Mesenchymal stem cell (in vitro differentiated cells and primary cell): ENCODE results near the gene KRTAP10-3.
A peak's percentile ranks its signal among the peaks of the same experiment; 100 is the strongest.
"Not testable (repeated sequence)": the region's sequence is repeated elsewhere in the genome, so short reads cannot be mapped to it uniquely, and the experiment has no call there.

Experiments
- DNase-seq: peaks from one replicate; pipeline ENCODE4 v3.0.0-alpha.2; 2013
- H2AFZ ChIP-seq: one replicate; pipeline ENCODE4 v1.6.1; 2013; ENCODE audit warnings: low read depth, mild to moderate bottlenecking, control low read depth, inconsistent platforms, low read length, moderate library complexity
- H2AK5ac ChIP-seq: 2 replicates; pipeline ENCODE4 v1.6.1; 2013; ENCODE audit warnings: low read length, moderate library complexity, mild to moderate bottlenecking, inconsistent platforms; ENCODE audit not compliant: severe bottlenecking
- H2BK120ac ChIP-seq: one replicate; pipeline ENCODE4 v1.6.1; 2013; ENCODE audit warnings: low read depth, mild to moderate bottlenecking, inconsistent platforms, low read length, moderate library complexity
- H2BK12ac ChIP-seq, 2 experiments: one replicate each; pipeline ENCODE4 v1.6.1; 2013; ENCODE audit warnings: inconsistent platforms in 2 of 2, low read length in 2 of 2, mild to moderate bottlenecking in 2 of 2, moderate library complexity in 2 of 2, control low read depth in 1 of 2
- H2BK15ac ChIP-seq: one replicate; pipeline ENCODE4 v1.6.1; 2013; ENCODE audit warnings: mild to moderate bottlenecking, low read depth, inconsistent platforms; ENCODE audit not compliant: poor library complexity, severe bottlenecking
- H2BK5ac ChIP-seq: 2 replicates; pipeline ENCODE4 v1.6.1; 2013; ENCODE audit warnings: low read depth, mild to moderate bottlenecking, low read length, control low read depth, inconsistent platforms; ENCODE audit not compliant: poor library complexity, severe bottlenecking
- H3K14ac ChIP-seq, 2 experiments: one replicate each; pipeline ENCODE4 v1.6.1; 2013; ENCODE audit warnings: inconsistent platforms in 2 of 2, low read length in 2 of 2, control low read depth in 1 of 2, mild to moderate bottlenecking in 1 of 2, moderate library complexity in 1 of 2
- H3K18ac ChIP-seq, 2 experiments: one replicate each; pipeline ENCODE4 v1.6.1; 2013; ENCODE audit warnings: inconsistent platforms in 2 of 2, low read length in 2 of 2, control low read depth in 1 of 2, low read depth in 1 of 2, mild to moderate bottlenecking in 1 of 2
- H3K23ac ChIP-seq, 2 experiments: one replicate each; pipeline ENCODE4 v1.6.1; 2013; ENCODE audit warnings: inconsistent platforms in 2 of 2, low read length in 2 of 2, mild to moderate bottlenecking in 2 of 2, moderate library complexity in 2 of 2, control low read depth in 1 of 2
- H3K27ac ChIP-seq: 2 replicates; pipeline ENCODE4 v1.5.1; 2013; ENCODE audit warnings: mild to moderate bottlenecking, moderate library complexity, low read length, control low read depth, inconsistent platforms; ENCODE audit not compliant: poor library complexity, severe bottlenecking
- H3K27me3 ChIP-seq, 2 experiments: 2 replicates each; pipeline versions ENCODE4 v1.6.1 to v1.7.0; 2013; ENCODE audit warnings: low read length in 2 of 2, mild to moderate bottlenecking in 2 of 2, moderate library complexity in 2 of 2, control low read depth in 1 of 2, inconsistent platforms in 1 of 2; ENCODE audit not compliant: control insufficient read depth in 1 of 2, insufficient read depth in 1 of 2
- H3K36me3 ChIP-seq, 2 experiments: 2 replicates each; pipeline versions ENCODE4 v1.6.1 to v1.7.0; 2013; ENCODE audit warnings: low read length in 2 of 2, control low read depth in 1 of 2, inconsistent platforms in 1 of 2, low read depth in 1 of 2, mild to moderate bottlenecking in 1 of 2; ENCODE audit not compliant: insufficient read depth in 2 of 2, control insufficient read depth in 1 of 2
- H3K4ac ChIP-seq, 2 experiments: one replicate each; pipeline ENCODE4 v1.6.1; 2013; ENCODE audit warnings: inconsistent platforms in 2 of 2, low read length in 2 of 2, mild to moderate bottlenecking in 2 of 2, moderate library complexity in 2 of 2, control low read depth in 1 of 2, low read depth in 1 of 2
- H3K4me1 ChIP-seq: 2 replicates; pipeline ENCODE4 v1.6.1; 2013; ENCODE audit warnings: low read depth, low read length, control low read depth; ENCODE audit not compliant: control insufficient read depth, insufficient read depth
- H3K4me2 ChIP-seq: 2 replicates; pipeline ENCODE4 v1.6.1; 2013; ENCODE audit warnings: low read length, mild to moderate bottlenecking, inconsistent platforms; ENCODE audit not compliant: poor library complexity, severe bottlenecking
- H3K4me3 ChIP-seq, 2 experiments: 2 replicates each; pipeline versions ENCODE4 v1.5.1 to v1.7.0; 2013; ENCODE audit warnings: low read length in 2 of 2, mild to moderate bottlenecking in 2 of 2, control low read depth in 1 of 2, low read depth in 1 of 2; ENCODE audit not compliant: insufficient read depth in 1 of 2
- H3K79me1 ChIP-seq: replicated peaks from 2 replicates; pipeline ENCODE4 v1.6.1; 2013; ENCODE audit warnings: mild to moderate bottlenecking, control low read depth, low read length, inconsistent platforms; ENCODE audit not compliant: poor library complexity, severe bottlenecking
- H3K9ac ChIP-seq: 2 replicates; pipeline ENCODE4 v1.7.0; 2013; ENCODE audit warnings: mild to moderate bottlenecking, low read length, moderate library complexity
- H3K9me3 ChIP-seq: 2 replicates; pipeline ENCODE4 v1.7.0; 2013; ENCODE audit warnings: mild to moderate bottlenecking, low read length; ENCODE audit not compliant: control insufficient read depth
- H4K8ac ChIP-seq: one replicate; pipeline ENCODE4 v1.6.1; 2013; ENCODE audit warnings: inconsistent platforms, mild to moderate bottlenecking, low read length, moderate library complexity
- H4K91ac ChIP-seq: one replicate; pipeline ENCODE4 v1.6.1; 2013; ENCODE audit warnings: mild to moderate bottlenecking, low read length, inconsistent platforms
- WGBS: methylation state at CpG from one replicate; pipeline ENCODE4 v1.1.7; 2013; ENCODE audit warnings: mixed read lengths; 5-methylcytosine and 5-hydroxymethylcytosine counted together

KRTAP10-3 gene

DNA sequence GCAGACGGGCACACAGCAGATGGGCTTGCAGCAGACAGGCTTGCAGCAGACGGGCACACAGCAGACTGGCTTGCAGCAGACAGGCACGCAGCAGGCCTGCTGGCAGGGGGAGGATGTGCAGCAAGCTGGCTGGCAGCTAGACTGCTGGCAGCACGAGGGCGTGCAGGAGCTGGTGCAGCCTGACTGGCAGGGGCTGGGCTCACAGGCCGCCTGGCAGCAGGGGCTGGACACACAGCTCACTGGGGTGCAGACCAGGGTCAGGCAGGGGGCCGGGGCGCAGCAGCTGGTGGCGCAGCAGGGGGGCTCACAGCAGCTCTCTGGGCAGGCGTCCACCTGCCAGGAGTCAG, 293 bp downstream of the KRTAP10-3 start:
- not testable (repeated sequence) for H2BK12ac ChIP-seq, H3K23ac ChIP-seq, H2BK5ac ChIP-seq, H2AK5ac ChIP-seq, H2BK15ac ChIP-seq, H3K4me2 ChIP-seq, H3K18ac ChIP-seq, H2BK120ac ChIP-seq, H3K4me1 ChIP-seq, H3K4ac ChIP-seq, H2AFZ ChIP-seq, H4K8ac ChIP-seq, H3K79me1 ChIP-seq, DNase-seq, H3K36me3 ChIP-seq, H3K9ac ChIP-seq, H3K27ac ChIP-seq, H4K91ac ChIP-seq, H3K4me3 ChIP-seq
- Histone ChIP-seq H3K27me3 (peaks cover 9 to 39% of the 10 kb centered on the region in 2 experiments), H3K14ac (peak overlapping the region in 1 of 2 experiments; percentile 62), H3K9me3 (peaks cover 10% of the 10 kb centered on the region)
- 62% methylated on average over 9 of the region's 10 CpGs for WGBS

DNA sequence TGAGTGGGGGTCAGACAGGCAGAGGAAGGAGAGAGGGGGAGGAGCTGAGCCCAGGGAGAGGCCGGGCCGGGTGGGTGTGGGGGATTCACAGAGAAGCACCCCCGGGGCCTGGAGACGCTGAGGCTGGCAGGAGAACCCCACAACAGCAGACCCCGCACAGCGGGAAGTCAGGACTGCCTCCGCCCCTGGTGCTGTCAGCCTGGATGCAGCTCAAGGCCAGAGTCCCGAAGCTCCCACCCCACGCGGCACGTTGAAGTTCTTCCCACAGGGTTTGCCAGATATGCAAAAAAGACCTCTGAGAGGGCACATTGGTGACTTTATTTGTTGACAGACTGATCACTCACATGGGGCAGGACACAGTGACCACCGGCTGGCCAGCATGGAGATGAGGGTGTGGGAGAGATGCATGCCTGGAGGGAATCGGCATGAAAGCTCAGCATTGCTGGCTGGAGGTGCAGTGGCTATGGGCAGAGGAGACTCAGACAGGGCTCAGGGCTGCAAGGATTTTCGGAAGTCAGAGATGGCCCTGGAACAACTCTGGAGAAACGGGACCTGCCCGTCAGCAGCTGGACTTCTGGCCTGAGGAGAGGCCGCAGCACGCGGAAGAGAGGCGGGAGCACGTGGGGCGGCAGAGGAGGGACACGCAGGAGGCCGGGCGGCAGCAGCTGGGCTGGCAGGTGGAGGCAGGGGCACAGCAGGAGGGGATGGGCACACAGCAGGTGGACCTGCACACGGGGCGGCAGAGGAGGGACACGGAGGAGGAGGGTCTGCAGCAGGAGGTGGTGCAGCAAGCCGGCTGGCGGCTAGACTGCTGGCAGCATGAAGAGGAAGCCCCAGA, 885 bp downstream of the KRTAP10-3 start:
- no peaks in the 10 kb centered on the region for H3K36me3 ChIP-seq
- peaks cover 4% of the 10 kb centered on the region for H3K9me3 ChIP-seq
- 69% methylated on average over 30 of the region's 30 CpGs for WGBS
- H3K4ac ChIP-seq: no peak overlapping the region
- H3K27ac ChIP-seq: no peak overlapping the region
- H2AFZ ChIP-seq: no peak overlapping the region
- no peak overlapping the region for H3K4me2 ChIP-seq
- peaks cover 11 to 45% of the 10 kb centered on the region in 2 experiments for H3K27me3 ChIP-seq
- H2AK5ac ChIP-seq: no peak overlapping the region
- H3K9ac ChIP-seq: no peak overlapping the region
- no peak for DNase-seq
- H3K14ac ChIP-seq: peak overlapping the region in 1 of 2 experiments; percentile 62
- H3K18ac ChIP-seq: no peak overlapping the region
- H2BK15ac ChIP-seq: no peak overlapping the region
- no peak overlapping the region for H2BK120ac ChIP-seq
- H3K79me1 ChIP-seq: no peaks in the 10 kb centered on the region
- H3K23ac ChIP-seq: no peak overlapping the region
- peaks cover 2% of the 10 kb centered on the region for H3K4me1 ChIP-seq
- no peak overlapping the region for H4K8ac ChIP-seq
- H2BK5ac ChIP-seq: no peak overlapping the region
- H4K91ac ChIP-seq: no peak overlapping the region
- no peak overlapping the region for H3K4me3 ChIP-seq
- H2BK12ac ChIP-seq: no peak overlapping the region

DNA sequence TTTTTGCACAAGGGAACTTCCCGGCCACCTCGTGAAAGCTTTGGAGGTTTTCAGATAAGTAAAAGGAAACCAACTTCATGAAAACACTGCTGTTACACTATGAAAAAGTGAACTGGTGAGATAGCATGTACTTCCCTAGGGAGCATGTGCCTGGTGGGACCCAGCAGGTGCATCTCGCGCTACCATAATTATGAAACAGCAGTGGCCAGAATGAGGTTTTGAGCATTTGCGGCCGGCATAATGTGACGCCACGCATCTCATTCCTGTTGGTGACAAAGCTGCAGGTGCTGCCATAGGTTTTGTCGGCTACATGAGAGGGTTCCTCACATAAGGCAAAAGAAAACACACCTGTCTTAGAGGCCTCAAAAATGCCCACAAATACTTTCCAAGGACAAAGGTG, 1.7 kb downstream of the KRTAP10-3 start:
- Histone ChIP-seq H2BK120ac (no peak overlapping the region), H3K36me3 (no peaks in the 10 kb centered on the region), H3K4me2 (no peak overlapping the region), H3K27me3 (peaks cover 20 to 53% of the 10 kb centered on the region in 2 experiments), H4K91ac (no peak overlapping the region), H3K23ac (no peak overlapping the region), H3K79me1 (no peaks in the 10 kb centered on the region), H3K27ac (no peak overlapping the region), H3K14ac (no peak overlapping the region), H2BK15ac (no peak overlapping the region), H3K4me1 (peaks cover 2% of the 10 kb centered on the region), H2AFZ (no peak overlapping the region), H3K4me3 (no peak overlapping the region), H3K9ac (no peak overlapping the region), H3K9me3 (no peaks in the 10 kb centered on the region), H3K4ac (no peak overlapping the region), H2BK5ac (no peak overlapping the region), H2BK12ac (no peak overlapping the region), H2AK5ac (no peak overlapping the region), H3K18ac (no peak overlapping the region), H4K8ac (no peak overlapping the region)
- 86% methylated on average over 9 of the region's 9 CpGs for WGBS
- no peak for DNase-seq

DNA sequence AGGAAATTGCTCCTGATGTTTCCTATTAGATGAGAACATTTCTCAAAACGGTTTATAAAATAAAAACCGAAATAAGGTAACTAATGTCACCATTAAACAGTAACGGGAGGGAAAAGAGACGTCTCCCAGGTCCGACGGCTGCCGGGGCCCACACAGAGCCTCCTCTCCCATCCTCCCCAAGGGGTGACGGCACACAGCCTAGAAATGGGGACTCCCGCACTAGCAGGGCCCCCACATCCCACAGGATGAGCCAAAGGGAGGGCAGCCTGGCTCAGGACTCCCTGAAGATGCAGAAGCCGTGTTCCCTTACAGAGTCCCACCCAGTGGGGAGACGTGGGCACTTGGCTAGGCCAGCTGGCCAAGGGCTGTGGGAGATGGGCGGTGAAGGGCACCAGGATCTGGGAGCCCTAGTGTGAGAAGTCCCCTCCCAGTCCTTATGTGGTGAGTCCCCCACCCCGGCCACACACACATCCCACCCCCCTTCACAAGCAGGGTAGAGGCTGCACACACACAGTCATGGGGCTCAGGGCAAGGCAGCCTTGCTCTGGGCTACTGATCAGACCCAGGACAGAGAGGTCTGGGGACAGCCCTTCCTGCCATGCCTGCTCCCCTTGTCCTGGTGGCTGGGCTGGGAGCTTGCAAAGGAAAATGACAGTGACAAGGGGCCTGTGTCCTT, 3.3 kb downstream of the KRTAP10-3 start:
- Histone ChIP-seq H3K23ac (no peak overlapping the region), H3K36me3 (no peaks in the 10 kb centered on the region), H3K4me1 (peaks cover 2% of the 10 kb centered on the region), H3K9ac (no peak overlapping the region), H3K27ac (no peak overlapping the region), H2BK12ac (no peak overlapping the region), H3K27me3 (peaks cover 27 to 53% of the 10 kb centered on the region in 2 experiments), H3K4me3 (no peak overlapping the region), H3K79me1 (no peaks in the 10 kb centered on the region), H2AK5ac (no peak overlapping the region), H4K91ac (no peak overlapping the region), H3K4ac (no peak overlapping the region), H2BK120ac (no peak overlapping the region), H3K4me2 (no peak overlapping the region), H3K14ac (no peak overlapping the region), H2AFZ (no peak overlapping the region), H3K9me3 (no peaks in the 10 kb centered on the region), H3K18ac (no peak overlapping the region), H2BK5ac (no peak overlapping the region), H2BK15ac (no peak overlapping the region), H4K8ac (no peak overlapping the region)
- DNase-seq: no peak
- 76% methylated on average over 13 of the region's 13 CpGs for WGBS
